ENCODE data around the gene UXT.

DNA sequence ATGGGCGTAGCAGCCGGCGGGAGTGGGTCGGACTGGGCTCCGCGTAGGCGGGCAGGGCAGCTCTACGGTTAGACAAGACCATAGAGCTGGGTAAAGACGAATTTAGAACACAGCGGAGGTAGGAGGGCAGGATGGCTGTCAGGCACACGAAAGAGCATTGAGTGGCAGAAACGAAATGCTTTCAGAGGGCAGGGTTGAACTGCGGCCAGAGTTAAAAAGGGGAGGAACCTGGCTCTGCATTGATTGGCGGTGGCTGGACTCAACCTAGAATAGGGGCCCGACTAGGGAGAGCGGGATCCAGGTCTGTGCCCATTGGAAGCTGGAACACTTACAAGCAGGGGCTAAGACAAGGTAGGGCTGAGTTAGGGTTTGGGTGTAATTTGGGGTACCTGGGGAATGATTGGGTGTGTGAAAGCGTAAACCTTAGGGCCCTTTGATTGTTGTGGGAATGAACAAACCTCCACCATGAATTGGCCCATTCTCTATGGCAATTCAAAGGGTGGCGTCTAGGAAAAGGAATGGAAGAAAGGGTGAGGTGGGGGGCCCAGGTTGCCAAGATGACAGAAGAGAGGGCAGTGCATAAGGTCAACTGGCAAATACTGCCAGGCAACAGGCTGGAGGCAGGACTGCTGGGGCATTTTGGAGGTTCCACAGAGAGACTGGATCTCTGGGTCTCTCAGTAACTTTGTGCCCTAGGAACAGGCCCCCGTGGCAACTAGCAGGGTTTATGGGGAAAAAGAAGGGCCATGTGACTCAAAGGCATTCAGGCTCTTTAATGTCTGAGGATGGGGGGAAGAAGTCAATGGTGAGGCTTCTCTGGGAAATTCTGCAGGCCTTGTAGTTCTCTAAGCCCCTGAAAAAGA lies 7.7 kb downstream of the UXT start:
- TF ChIP-seq, protein P1, sequence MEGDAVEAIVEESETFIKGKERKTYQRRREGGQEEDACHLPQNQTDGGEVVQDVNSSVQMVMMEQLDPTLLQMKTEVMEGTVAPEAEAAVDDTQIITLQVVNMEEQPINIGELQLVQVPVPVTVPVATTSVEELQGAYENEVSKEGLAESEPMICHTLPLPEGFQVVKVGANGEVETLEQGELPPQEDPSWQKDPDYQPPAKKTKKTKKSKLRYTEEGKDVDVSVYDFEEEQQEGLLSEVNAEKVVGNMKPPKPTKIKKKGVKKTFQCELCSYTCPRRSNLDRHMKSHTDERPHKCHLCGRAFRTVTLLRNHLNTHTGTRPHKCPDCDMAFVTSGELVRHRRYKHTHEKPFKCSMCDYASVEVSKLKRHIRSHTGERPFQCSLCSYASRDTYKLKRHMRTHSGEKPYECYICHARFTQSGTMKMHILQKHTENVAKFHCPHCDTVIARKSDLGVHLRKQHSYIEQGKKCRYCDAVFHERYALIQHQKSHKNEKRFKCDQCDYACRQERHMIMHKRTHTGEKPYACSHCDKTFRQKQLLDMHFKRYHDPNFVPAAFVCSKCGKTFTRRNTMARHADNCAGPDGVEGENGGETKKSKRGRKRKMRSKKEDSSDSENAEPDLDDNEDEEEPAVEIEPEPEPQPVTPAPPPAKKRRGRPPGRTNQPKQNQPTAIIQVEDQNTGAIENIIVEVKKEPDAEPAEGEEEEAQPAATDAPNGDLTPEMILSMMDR (IDR thresholded peaks at IDR 0.05), result no peak
- TF ChIP-seq EP300 (IDR thresholded peaks at IDR 0.05) (no peak), POLR2A (IDR thresholded peaks at IDR 0.05) (peak; percentile 27 to 42)
